Omental fat pad (tissue), 4 donors: ENCODE data around the gene MAP4K4. TPM values are rescaled to one million over a fixed set of nuclear protein-coding genes. Genes with fewer than 3 reads are reported as not detected.

Source experiments
- ATAC-seq: fragments of 150-250 bp; one replicate; pipeline ENCODE4 v1.9.1; 2016; ENCODE audit warnings: mild to moderate bottlenecking, moderate library complexity; ENCODE audit not compliant: low FRiP score
- DNase-seq: peaks from one replicate; pipeline ENCODE4 v3.0.0-alpha.2; 2019; ENCODE audit warnings: low spot score
- total RNA-seq, 4 donors: library from RNA; depleted of rRNA; stranded (reverse); fragments of >200 nt; gene quantifications; one replicate each; pipeline ENCODE4 v1.1.0, GENCODE V29; 2016
- TF ChIP-seq, protein P1 (sequence below), 3 donors: fragments of 450-650 bp; IDR thresholded peaks; one replicate each; pipeline ENCODE4 v1.5.1; 2016 to 2017; ENCODE audit warnings: antibody characterized with exemption in 3 of 3, mild to moderate bottlenecking in 3 of 3, moderate library complexity in 2 of 3

MAP4K4 gene
- total RNA-seq, 4 donors from 2014 or later: 85.9 to 199 (median 110) TPM

- TF ChIP-seq, protein P1, sequence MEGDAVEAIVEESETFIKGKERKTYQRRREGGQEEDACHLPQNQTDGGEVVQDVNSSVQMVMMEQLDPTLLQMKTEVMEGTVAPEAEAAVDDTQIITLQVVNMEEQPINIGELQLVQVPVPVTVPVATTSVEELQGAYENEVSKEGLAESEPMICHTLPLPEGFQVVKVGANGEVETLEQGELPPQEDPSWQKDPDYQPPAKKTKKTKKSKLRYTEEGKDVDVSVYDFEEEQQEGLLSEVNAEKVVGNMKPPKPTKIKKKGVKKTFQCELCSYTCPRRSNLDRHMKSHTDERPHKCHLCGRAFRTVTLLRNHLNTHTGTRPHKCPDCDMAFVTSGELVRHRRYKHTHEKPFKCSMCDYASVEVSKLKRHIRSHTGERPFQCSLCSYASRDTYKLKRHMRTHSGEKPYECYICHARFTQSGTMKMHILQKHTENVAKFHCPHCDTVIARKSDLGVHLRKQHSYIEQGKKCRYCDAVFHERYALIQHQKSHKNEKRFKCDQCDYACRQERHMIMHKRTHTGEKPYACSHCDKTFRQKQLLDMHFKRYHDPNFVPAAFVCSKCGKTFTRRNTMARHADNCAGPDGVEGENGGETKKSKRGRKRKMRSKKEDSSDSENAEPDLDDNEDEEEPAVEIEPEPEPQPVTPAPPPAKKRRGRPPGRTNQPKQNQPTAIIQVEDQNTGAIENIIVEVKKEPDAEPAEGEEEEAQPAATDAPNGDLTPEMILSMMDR (IDR thresholded peaks at IDR 0.05): no peak
- no peak for ATAC-seq
- no peak for DNase-seq
Observed at GRCh38 chr2:101775092-101775491, 77.6 kb downstream of the MAP4K4 start.

DNA sequence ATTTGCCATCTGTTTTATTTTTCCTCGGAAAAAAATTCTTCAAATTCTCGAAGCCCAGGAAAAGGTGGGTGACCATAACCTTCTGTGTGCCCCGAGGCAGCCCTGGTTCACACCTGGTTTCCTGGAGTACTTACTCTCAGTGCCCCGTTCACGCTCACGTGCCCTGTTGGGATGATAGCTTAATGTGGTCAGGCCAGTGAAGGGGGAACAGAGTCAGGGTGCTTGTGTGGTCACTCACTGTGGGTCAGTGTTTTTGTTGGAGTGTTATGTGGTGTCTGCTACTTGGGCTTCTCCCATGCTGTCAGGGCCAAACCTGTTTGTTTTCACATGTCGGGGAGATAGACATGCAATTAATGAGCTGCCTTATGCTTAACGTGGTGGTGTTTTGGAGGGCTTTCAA lies 78.1 kb downstream of the MAP4K4 start:
- TF ChIP-seq, protein P1 (IDR thresholded peaks at IDR 0.05): no peak
- DNase-seq: no peak
- no peak for ATAC-seq

GRCh38 chr2:101776172-101777043 lies 78.9 kb downstream of the MAP4K4 start:
- no peak for DNase-seq
- ATAC-seq: no peak
- TF ChIP-seq, protein P1 (IDR thresholded peaks at IDR 0.05): no peak

DNA sequence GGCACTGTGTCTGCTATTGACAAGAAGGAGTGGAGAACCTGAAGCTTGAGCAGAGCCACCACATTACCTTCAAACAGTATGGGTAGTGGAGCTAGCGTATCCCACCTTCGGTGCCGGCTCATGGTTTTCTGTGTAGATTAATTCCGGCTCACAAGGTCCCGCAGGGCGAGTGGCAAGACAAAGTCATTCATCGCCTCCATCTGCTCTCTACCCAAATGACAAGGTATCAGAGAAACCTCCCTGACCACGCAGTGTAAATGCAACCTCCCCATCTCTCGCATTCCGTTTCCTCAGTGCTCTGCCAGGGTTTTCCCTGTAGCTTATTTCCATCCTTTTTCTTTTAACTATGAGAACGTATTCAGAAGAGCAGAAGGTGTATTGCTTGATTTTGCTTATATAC lies 79.8 kb downstream of the MAP4K4 start:
- no peak for DNase-seq
- TF ChIP-seq, protein P1 (IDR thresholded peaks at IDR 0.05): no peak
- no peak for ATAC-seq

DNA sequence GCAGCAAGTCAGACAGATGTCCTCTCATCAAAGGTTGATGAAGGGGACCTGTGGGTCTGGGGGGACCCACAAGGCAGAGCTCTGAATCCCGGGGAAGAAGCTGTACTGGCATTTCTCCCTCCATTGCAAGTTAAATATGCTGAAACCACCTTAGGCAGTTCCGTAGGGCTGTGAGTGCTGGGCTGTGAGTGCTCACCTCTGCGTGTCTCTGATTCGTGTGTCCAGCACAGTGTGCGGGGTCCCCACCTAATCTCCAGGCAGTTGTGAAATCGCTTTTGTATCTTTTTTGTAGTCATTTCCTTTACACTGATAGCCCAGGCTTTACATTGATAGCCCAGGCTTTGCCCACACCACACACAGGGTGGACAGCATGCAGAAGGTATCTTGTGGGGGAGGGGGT lies 80.6 kb downstream of the MAP4K4 start:
- DNase-seq (no peak), ATAC-seq (no peak)
- TF ChIP-seq, protein P1 (IDR thresholded peaks at IDR 0.05): no peak

- TF ChIP-seq, protein P1 (IDR thresholded peaks at IDR 0.05): no peak
- DNase-seq (no peak), ATAC-seq (no peak)
Observed at GRCh38 chr2:101779190-101779589, 81.7 kb downstream of the MAP4K4 start.

DNA sequence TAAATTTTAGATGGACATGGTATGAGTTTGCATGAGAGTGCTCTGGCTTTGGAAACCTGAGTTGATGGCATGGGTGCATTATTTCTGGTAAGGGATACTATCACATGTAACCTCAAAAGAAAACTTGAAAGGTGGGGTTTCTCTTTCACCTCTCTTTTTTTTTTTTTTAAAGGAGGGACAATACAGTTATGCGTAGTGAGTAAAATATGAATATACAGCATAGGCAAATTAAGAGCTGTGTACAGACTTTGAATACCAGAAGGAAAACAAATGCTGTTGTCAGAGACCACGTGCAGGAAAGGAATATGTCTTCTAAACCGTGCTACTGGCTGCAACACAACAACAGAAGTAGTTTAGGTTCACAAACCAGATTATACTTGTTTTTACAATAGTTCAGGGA lies 82.1 kb downstream of the MAP4K4 start:
- no peak for ATAC-seq
- TF ChIP-seq, protein P1 (IDR thresholded peaks at IDR 0.05): no peak
- DNase-seq: no peak
